PFSK-1 (cell line): ENCODE measurements around the gene GABBR2.

Source experiments
- FOXP2 ChIP-seq: optimal IDR thresholded peaks from 2 replicates; pipeline ENCODE3; 2011; ENCODE audit warnings: borderline replicate concordance, control low read depth, inconsistent platforms; ENCODE audit not compliant: insufficient read depth; ENCODE audit errors: extremely low read length, extremely low read depth
- POLR2AphosphoS5 ChIP-seq: IDR thresholded peaks from 2 replicates; pipeline ENCODE4 v1.6.1; 2012; ENCODE audit warnings: low read depth, mild to moderate bottlenecking, control low read depth, low read length, moderate library complexity
- REST ChIP-seq, 2 experiments: IDR thresholded peaks; 2 replicates each; pipeline versions ENCODE4 v1.6.1 to v1.8.0; 2011 to 2012; ENCODE audit warnings: low read depth in 2 of 2, low read length in 2 of 2, control low read depth in 1 of 2, inconsistent platforms in 1 of 2, mild to moderate bottlenecking in 1 of 2, moderate library complexity in 1 of 2; ENCODE audit not compliant: insufficient read depth in 1 of 2
- SIN3A ChIP-seq: IDR thresholded peaks from 2 replicates; pipeline ENCODE4 v1.6.1; 2012; ENCODE audit warnings: mild to moderate bottlenecking, low read length, moderate library complexity, borderline replicate concordance; ENCODE audit not compliant: insufficient read depth
- TAF1 ChIP-seq: IDR thresholded peaks from 2 replicates; pipeline ENCODE4 v1.6.1; 2012; ENCODE audit warnings: low read length, control low read depth, borderline replicate concordance; ENCODE audit not compliant: insufficient read depth

The GABBR2 gene

GRCh38 chr9:98317134-98317857 lies 391.4 kb downstream of the GABBR2 start:
- TF ChIP-seq TAF1, result no peak
- TF ChIP-seq REST (IDR thresholded peaks at IDR 0.05; ENCODE audit: insufficient read depth in 1 of 2, low read depth in 2 of 2, low read length in 2 of 2), result no peak
- TF ChIP-seq POLR2AphosphoS5, result no peak
- TF ChIP-seq SIN3A, result no peak
- no peak for TF ChIP-seq FOXP2

- TF ChIP-seq REST (IDR thresholded peaks at IDR 0.05; ENCODE audit: insufficient read depth in 1 of 2, low read depth in 2 of 2, low read length in 2 of 2) (no peak), TAF1 (no peak), FOXP2 (no peak), POLR2AphosphoS5 (no peak), SIN3A (no peak)
Observed at GRCh38 chr9:98316445-98317133, 392.1 kb downstream of the GABBR2 start.

- TF ChIP-seq POLR2AphosphoS5 (no peak), FOXP2 (peak; percentile 17)
Observed at GRCh38 chr9:98315551-98316060, 393.1 kb downstream of the GABBR2 start.

GRCh38 chr9:98315067-98315453 lies 393.7 kb downstream of the GABBR2 start:
- TF ChIP-seq POLR2AphosphoS5 (no peak), FOXP2 (no peak), REST (IDR thresholded peaks at IDR 0.05; ENCODE audit: insufficient read depth in 1 of 2, low read depth in 2 of 2, low read length in 2 of 2) (no peak)

- TF ChIP-seq POLR2AphosphoS5, result no peak
Observed at GRCh38 chr9:98314381-98315066, 394.2 kb downstream of the GABBR2 start.

GRCh38 chr9:98312365-98312764 lies 396.4 kb downstream of the GABBR2 start:
- TF ChIP-seq TAF1 (no peak), FOXP2 (no peak), REST (IDR thresholded peaks at IDR 0.05; ENCODE audit: insufficient read depth in 1 of 2, low read depth in 2 of 2, low read length in 2 of 2) (no peak), POLR2AphosphoS5 (no peak), SIN3A (no peak)
